ENCODE results near the gene RGS8.

Gene RGS8

DNA sequence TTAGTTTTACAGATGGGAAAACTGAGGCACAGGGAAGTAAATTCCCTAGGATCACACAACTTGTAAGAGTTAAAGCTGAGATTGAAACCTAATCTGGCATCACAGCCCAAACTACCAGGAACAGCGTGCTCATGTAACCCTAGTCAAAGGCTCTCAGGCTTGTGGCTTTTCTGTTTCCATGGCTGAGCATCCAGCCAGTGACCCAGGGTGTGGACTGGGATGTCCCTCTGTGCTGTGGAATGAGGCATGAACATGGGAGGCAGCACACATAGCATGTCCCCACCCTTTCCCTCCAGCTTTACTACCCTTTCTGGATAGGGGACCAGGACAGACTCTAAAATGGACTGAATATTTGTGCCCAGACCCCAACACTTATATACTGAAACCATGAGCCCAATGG is 45.1 kb downstream of the RGS8 start:
- no peak for DNase-seq (ENCODE audit: low spot score)

DNA sequence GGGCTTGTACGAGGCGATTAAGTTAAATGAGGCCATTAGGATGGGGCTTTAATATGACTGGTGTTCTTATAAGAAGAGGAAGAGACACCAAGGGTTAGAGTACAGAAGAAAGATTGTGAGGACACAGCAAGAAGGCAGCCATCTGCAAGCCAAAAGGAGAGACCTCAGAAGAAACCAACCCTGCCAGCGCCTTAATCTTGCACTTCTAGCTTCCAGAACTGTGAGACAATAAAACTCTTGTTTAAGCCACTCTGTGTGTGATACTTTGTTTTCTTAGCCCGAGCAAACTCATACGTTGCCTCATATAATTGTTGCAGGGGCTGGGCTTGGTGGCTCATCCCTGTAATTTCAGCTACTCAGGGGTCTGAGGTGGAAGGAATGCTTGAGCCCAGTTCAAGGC is 46.6 kb downstream of the RGS8 start:
- DNase-seq (ENCODE audit: low spot score) = no peak

DNA sequence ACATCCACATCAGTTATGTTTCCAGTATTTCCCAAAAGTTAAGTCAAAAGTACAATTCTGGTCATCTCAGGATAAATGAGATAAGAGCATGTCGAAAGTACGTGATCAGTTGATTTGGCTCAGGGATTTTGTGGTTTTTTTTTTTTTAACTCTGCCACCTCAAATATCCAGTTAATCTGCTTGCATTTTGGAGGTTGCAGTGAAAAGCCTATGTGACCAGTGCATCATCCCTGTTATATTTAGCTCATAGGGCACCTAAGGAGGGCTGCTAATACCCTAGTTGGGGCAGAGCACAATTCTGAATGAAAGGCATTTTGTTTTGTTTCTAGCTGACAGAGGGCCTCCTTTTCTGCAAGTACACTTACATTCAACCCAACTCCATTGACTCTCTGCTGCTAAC is 48.5 kb downstream of the RGS8 start:
- DNase-seq (ENCODE audit: low spot score) = no peak
